Osteocyte (in vitro differentiated cells): Measurements from ENCODE around the gene NDUFS3. TPM values are rescaled to one million over a fixed set of nuclear protein-coding genes. Genes with fewer than 3 reads are reported as not detected.

Experiments
- DNase-seq: peaks from one replicate; pipeline ENCODE4 v3.0.0; 2021; ENCODE audit warnings: mixed read lengths; ENCODE audit not compliant: unreplicated experiment; ENCODE audit errors: extremely low spot score
- H3K27ac Mint-ChIP-seq: one replicate; pipeline ENCODE4 v1.8.0; 2021; ENCODE audit warnings: mild to moderate bottlenecking, mixed read lengths; ENCODE audit not compliant: unreplicated experiment
- H3K27me3 Mint-ChIP-seq: one replicate; pipeline ENCODE4 v1.8.0; 2021; ENCODE audit warnings: mixed read lengths; ENCODE audit not compliant: unreplicated experiment
- H3K36me3 Mint-ChIP-seq: one replicate; pipeline ENCODE4 v1.8.0; 2021; ENCODE audit warnings: mixed read lengths; ENCODE audit not compliant: unreplicated experiment
- H3K4me1 Mint-ChIP-seq: one replicate; pipeline ENCODE4 v1.8.0; 2021; ENCODE audit warnings: mixed read lengths; ENCODE audit not compliant: unreplicated experiment
- H3K4me3 Mint-ChIP-seq: one replicate; pipeline ENCODE4 v1.8.0; 2021; ENCODE audit warnings: mild to moderate bottlenecking, moderate library complexity, mixed read lengths; ENCODE audit not compliant: unreplicated experiment
- H3K9me3 Mint-ChIP-seq: one replicate; pipeline ENCODE4 v1.8.0; 2021; ENCODE audit warnings: mixed read lengths; ENCODE audit not compliant: unreplicated experiment
- CTCF ChIP-seq: fragments of 200-600 bp; sonication (generic); IDR thresholded peaks from 2 replicates; pipeline ENCODE4 v1.5.0; 2021; ENCODE audit warnings: antibody characterized with exemption, mild to moderate bottlenecking, moderate library complexity
- total RNA-seq: library from RNA; stranded (reverse); gene quantifications from 2 replicates; pipeline ENCODE4 v1.2.1, GENCODE V29; 2021

NDUFS3 gene
- total RNA-seq, 1 donor from 2014 or later = 105 TPM

DNA sequence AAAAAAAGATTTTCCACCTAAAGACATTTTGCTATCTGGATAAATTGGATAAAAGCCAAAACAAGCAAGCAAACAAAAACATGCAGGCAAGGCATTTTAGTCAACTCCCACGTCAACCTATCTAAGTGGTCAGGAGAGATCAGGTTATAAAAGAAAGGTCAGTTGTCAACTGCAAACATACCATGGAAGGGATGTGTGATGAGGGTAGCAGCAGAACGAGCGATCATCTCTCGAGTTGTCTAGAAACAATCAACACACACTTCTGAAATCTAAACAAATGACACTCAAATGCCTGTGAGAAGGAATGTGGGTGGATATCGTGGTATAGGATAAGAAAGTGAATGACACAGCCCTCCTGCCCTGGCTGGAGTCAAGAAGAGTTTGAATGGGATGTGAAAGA is 52.6 kb downstream of the NDUFS3 start:
- no peak for DNase-seq
- no peak for TF ChIP-seq CTCF
- H3K4me1 Mint-ChIP-seq = peaks cover 1% of the 10 kb centered on the region
- no peak overlapping the region for H3K27ac Mint-ChIP-seq
- H3K27me3 Mint-ChIP-seq = no peaks in the 10 kb centered on the region
- H3K36me3 Mint-ChIP-seq = peaks cover 53% of the 10 kb centered on the region
- H3K9me3 Mint-ChIP-seq = no peaks in the 10 kb centered on the region
- H3K4me3 Mint-ChIP-seq = no peak overlapping the region

Other genes starting within 250 kb of the NDUFS3 start
- not detected in 2 replicates for gene MYBPC3, start 226.4 kb upstream of the NDUFS3 start, total RNA-seq
- gene SPI1, start 200.5 kb upstream of the NDUFS3 start, total RNA-seq = not detected in 2 replicates
- 95.4 and 98.7 TPM in 2 replicates for gene SLC39A13, start 170.5 kb upstream of the NDUFS3 start, total RNA-seq
- gene PSMC3, start 152.6 kb upstream of the NDUFS3 start, total RNA-seq = 123 and 126 TPM in 2 replicates
- gene RAPSN, start 129.9 kb upstream of the NDUFS3 start, total RNA-seq = 0.24 and 0.42 TPM in 2 replicates
- 88.6 and 100 TPM in 2 replicates for gene CELF1, start 25.9 kb upstream of the NDUFS3 start, total RNA-seq
- 49.3 and 50.3 TPM in 2 replicates for gene PTPMT1, start 13.5 kb upstream of the NDUFS3 start, total RNA-seq
- gene KBTBD4, start 104 bp upstream of the NDUFS3 start, total RNA-seq = 19.7 and 19.8 TPM in 2 replicates
- 0.32 and 0.52 TPM in 2 replicates for gene FAM180B, start 7.6 kb downstream of the NDUFS3 start, total RNA-seq
- gene C1QTNF4, start 15.3 kb downstream of the NDUFS3 start, total RNA-seq = 0.37 and 0.51 TPM in 2 replicates
- gene MTCH2, start 63.5 kb downstream of the NDUFS3 start, total RNA-seq = 84.4 and 102 TPM in 2 replicates
- 0.34 and 0.75 TPM in 2 replicates for gene AGBL2, start 136.3 kb downstream of the NDUFS3 start, total RNA-seq
- 93.1 and 97.7 TPM in 2 replicates for gene FNBP4, start 188.3 kb downstream of the NDUFS3 start, total RNA-seq